HepG2 (cell line): Measurements from ENCODE around the gene UNC50. TPM values are rescaled to one million over a fixed set of nuclear protein-coding genes. Genes with fewer than 3 reads are reported as not detected.
A peak's percentile ranks its signal among the peaks of the same experiment; 100 is the strongest.

Source experiments
- BRCA1 ChIP-seq: sonication (generic); formaldehyde crosslinking; IDR thresholded peaks from 2 replicates; pipeline ENCODE4 v1.4.0; 2020; ENCODE audit warnings: missing genetic modification reagents
- DR1 ChIP-seq: sonication (generic); formaldehyde crosslinking; IDR thresholded peaks from 2 replicates; pipeline ENCODE4 v1.8.0; 2021; ENCODE audit warnings: mild to moderate bottlenecking, missing genetic modification reagents, inconsistent platforms
- DRAP1 ChIP-seq: IDR thresholded peaks from 2 replicates; pipeline ENCODE4 v1.6.1; 2016; ENCODE audit warnings: missing genetic modification reagents, missing compliant biosample characterization
- HIC2 ChIP-seq: sonication (generic); formaldehyde crosslinking; IDR thresholded peaks from 2 replicates; pipeline ENCODE4 v1.9.0; 2022; ENCODE audit warnings: low read depth, missing genetic modification reagents
- JUNB ChIP-seq: sonication (generic); formaldehyde crosslinking; IDR thresholded peaks from 2 replicates; pipeline ENCODE4 v1.8.0; 2022; ENCODE audit warnings: missing genetic modification reagents, mild to moderate bottlenecking, borderline replicate concordance
- KDM5B ChIP-seq: sonication (generic); formaldehyde crosslinking; IDR thresholded peaks from 2 replicates; pipeline ENCODE4 v1.4.0; 2020; ENCODE audit warnings: missing genetic modification reagents, mild to moderate bottlenecking, borderline replicate concordance
- KDM6A ChIP-seq: IDR thresholded peaks from 2 replicates; pipeline ENCODE4 v1.6.1; 2016; ENCODE audit warnings: low read depth
- KLF12 ChIP-seq: sonication (generic); formaldehyde crosslinking; IDR thresholded peaks from 2 replicates; pipeline ENCODE4 v1.4.0; 2020; ENCODE audit warnings: missing genetic modification reagents, borderline replicate concordance
- NR1H2 ChIP-seq: sonication (generic); formaldehyde crosslinking; IDR thresholded peaks from 2 replicates; pipeline ENCODE4 v1.8.1; 2022; ENCODE audit warnings: low read depth, missing genetic modification reagents, borderline replicate concordance
- PCBP1 ChIP-seq: fragments of 200-400 bp; formaldehyde crosslinking; IDR thresholded peaks from 2 replicates; pipeline ENCODE4 v1.6.1; 2017; ENCODE audit warnings: mild to moderate bottlenecking, low read depth, low read length, borderline replicate concordance
- SMARCC2 ChIP-seq: fragments of 450-650 bp; IDR thresholded peaks from 2 replicates; pipeline ENCODE4 v1.6.1; 2017; ENCODE audit warnings: antibody characterized with exemption, mild to moderate bottlenecking
- SOX5 ChIP-seq: IDR thresholded peaks from 2 replicates; pipeline ENCODE4 v1.6.1; 2016; ENCODE audit warnings: borderline replicate concordance
- STAT5B ChIP-seq: sonication (generic); formaldehyde crosslinking; IDR thresholded peaks from 2 replicates; pipeline ENCODE4 v1.4.0; 2020; ENCODE audit warnings: missing genetic modification reagents
- THAP7 ChIP-seq: sonication (generic); formaldehyde crosslinking; IDR thresholded peaks from 2 replicates; pipeline ENCODE4 v1.8.1; 2023; ENCODE audit warnings: mild to moderate bottlenecking, missing genetic modification reagents
- TOE1 ChIP-seq: sonication (generic); formaldehyde crosslinking; IDR thresholded peaks from 2 replicates; pipeline ENCODE4 v1.4.0; 2020; ENCODE audit warnings: mild to moderate bottlenecking, missing genetic modification reagents
- ZC3H13 ChIP-seq: sonication (generic); formaldehyde crosslinking; IDR thresholded peaks from 2 replicates; pipeline ENCODE4 v1.8.1; 2023; ENCODE audit warnings: mild to moderate bottlenecking, missing genetic modification reagents, moderate library complexity
- ZNF382 ChIP-seq: sonication (generic); formaldehyde crosslinking; IDR thresholded peaks from 2 replicates; pipeline ENCODE4 v1.5.0; 2020; ENCODE audit warnings: missing genetic modification reagents, mild to moderate bottlenecking, borderline replicate concordance
- ZNF501 ChIP-seq: sonication (generic); formaldehyde crosslinking; IDR thresholded peaks from 2 replicates; pipeline ENCODE4 v1.5.1; 2020; ENCODE audit warnings: mild to moderate bottlenecking, moderate library complexity, missing genetic modification reagents
- ZNF710 ChIP-seq: sonication (generic); formaldehyde crosslinking; IDR thresholded peaks from 2 replicates; pipeline ENCODE4 v1.5.0; 2020; ENCODE audit warnings: mild to moderate bottlenecking, missing genetic modification reagents, borderline replicate concordance
- ZNF773 ChIP-seq: sonication (generic); formaldehyde crosslinking; IDR thresholded peaks from 2 replicates; pipeline ENCODE4 v1.4.0; 2020; ENCODE audit warnings: missing genetic modification reagents, borderline replicate concordance
- polyA plus RNA-seq, 8 experiments: library from polyadenylated mRNA; depleted of rRNA in 3 of 8; stranded (reverse) in 7 of 8; unstranded in 1 of 8; fragments of >200 nt; fragmentation: Illumina TruSeq in 4 of 8; extraction: Trizol in 4 of 8; gene quantifications; 2 replicates each; pipeline versions ENCODE4 v1.2.1 to v1.2.3, GENCODE V29; 2011 to 2016; ENCODE audit warnings: low read depth in 4 of 8, missing spikeins in 1 of 8, mixed read lengths in 1 of 8; ENCODE audit not compliant: insufficient read depth in 1 of 8
- total RNA-seq, 5 experiments: library from RNA; depleted of rRNA; stranded (reverse); fragments of >200 nt; fragmentation: Illumina TruSeq; extraction: Trizol; gene quantifications; 2 replicates each; pipeline ENCODE4 v1.2.3, GENCODE V29; 2016; ENCODE audit warnings: low read depth in 1 of 5
- TF ChIP-seq, protein P1 (sequence below): sonication (generic); formaldehyde crosslinking; IDR thresholded peaks from 2 replicates; pipeline ENCODE4 v1.4.0; 2020; ENCODE audit warnings: missing genetic modification reagents

The UNC50 gene
- total and polyA plus RNA-seq, 2 of the 13 experiments (the other 11 are each of a cell fraction or from before 2014, with no cell fraction given), result 92.6 to 95.6 TPM

DNA sequence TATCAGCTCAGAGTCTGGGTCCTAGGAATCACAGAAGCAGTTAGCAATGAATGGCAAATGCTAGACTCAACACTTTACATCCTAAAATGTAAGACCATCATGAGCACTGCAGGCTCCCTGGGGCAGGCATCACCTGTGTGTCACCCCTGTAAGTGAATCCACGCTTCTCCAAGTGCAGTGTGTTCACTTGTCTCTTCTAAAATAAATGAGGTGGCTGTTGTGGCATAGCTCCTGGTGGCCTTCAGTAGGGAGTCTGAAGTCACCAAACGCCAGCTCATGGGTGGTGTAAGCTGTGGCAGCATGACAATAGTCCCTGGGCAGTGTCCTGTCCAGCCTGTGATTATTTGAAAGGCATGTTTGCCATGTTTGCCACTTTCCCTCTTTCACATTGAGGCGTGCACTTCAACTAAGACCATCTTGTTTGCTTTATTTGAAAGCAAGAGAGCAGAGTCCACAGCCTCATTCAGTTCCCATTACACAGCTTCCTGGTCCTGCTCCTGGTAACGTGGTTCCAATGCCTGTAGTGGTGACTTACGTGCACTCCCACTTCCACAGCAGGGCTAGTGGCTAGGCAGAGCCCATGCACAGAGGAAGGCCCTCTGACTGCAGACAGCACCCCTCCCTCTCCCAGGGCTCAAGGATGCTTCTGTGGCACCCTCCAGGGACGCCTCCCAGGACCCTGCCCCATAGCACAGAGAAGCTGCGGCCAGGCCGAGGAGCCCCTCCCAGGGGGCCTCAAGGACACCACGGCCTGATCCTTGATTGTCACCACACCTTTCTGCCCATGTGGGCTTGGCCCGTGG is 24.4 kb upstream of the UNC50 start (continued):
- TF ChIP-seq HIC2 (peak; percentile 92), DRAP1 (peak; percentile 56), BRCA1 (CRISPR knock-in tag) (no peak), PCBP1 (no peak), NR1H2 (no peak), THAP7 (CRISPR knock-in tag) (peak; percentile 52; the same call in 1 of the 2 replicates), STAT5B (CRISPR knock-in tag) (no peak), ZNF773 (no peak), KDM6A (CRISPR knock-in tag) (peak; percentile 88), ZNF501 (CRISPR knock-in tag) (peak; percentile 85), JUNB (CRISPR knock-in tag) (no peak), TOE1 (CRISPR knock-in tag) (no peak), DR1 (CRISPR knock-in tag) (no peak), SMARCC2 (no peak), ZC3H13 (CRISPR knock-in tag) (peak; percentile 77; the same call in 1 of the 2 replicates), KLF12 (CRISPR knock-in tag) (no peak), ZNF382 (CRISPR knock-in tag) (no peak), KDM5B (CRISPR knock-in tag) (peak; percentile 83), ZNF710 (CRISPR knock-in tag) (peak; percentile 85), SOX5 (peak; percentile 80; the same call in 1 of the 2 replicates)
- TF ChIP-seq, protein P1, sequence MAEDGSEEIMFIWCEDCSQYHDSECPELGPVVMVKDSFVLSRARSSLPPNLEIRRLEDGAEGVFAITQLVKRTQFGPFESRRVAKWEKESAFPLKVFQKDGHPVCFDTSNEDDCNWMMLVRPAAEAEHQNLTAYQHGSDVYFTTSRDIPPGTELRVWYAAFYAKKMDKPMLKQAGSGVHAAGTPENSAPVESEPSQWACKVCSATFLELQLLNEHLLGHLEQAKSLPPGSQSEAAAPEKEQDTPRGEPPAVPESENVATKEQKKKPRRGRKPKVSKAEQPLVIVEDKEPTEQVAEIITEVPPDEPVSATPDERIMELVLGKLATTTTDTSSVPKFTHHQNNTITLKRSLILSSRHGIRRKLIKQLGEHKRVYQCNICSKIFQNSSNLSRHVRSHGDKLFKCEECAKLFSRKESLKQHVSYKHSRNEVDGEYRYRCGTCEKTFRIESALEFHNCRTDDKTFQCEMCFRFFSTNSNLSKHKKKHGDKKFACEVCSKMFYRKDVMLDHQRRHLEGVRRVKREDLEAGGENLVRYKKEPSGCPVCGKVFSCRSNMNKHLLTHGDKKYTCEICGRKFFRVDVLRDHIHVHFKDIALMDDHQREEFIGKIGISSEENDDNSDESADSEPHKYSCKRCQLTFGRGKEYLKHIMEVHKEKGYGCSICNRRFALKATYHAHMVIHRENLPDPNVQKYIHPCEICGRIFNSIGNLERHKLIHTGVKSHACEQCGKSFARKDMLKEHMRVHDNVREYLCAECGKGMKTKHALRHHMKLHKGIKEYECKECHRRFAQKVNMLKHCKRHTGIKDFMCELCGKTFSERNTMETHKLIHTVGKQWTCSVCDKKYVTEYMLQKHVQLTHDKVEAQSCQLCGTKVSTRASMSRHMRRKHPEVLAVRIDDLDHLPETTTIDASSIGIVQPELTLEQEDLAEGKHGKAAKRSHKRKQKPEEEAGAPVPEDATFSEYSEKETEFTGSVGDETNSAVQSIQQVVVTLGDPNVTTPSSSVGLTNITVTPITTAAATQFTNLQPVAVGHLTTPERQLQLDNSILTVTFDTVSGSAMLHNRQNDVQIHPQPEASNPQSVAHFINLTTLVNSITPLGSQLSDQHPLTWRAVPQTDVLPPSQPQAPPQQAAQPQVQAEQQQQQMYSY (CRISPR knock-in tag), result no peak
